H9 (cell line): ENCODE data around the gene STK32C. TPM values are rescaled to one million over a fixed set of nuclear protein-coding genes. Genes with fewer than 3 reads are reported as not detected.

Experiments
- DNase-seq: peaks from one replicate; pipeline ENCODE4 v3.0.0-alpha.2; 2017
- H2AFZ ChIP-seq: one replicate; pipeline ENCODE4 v1.6.1; 2013; ENCODE audit warnings: mild to moderate bottlenecking, low read length, control low read depth, moderate library complexity
- H2AK5ac ChIP-seq: 2 replicates; pipeline ENCODE4 v1.6.1; 2013; ENCODE audit warnings: low read length, control low read depth, mixed read lengths; ENCODE audit not compliant: insufficient read length
- H2BK120ac ChIP-seq: one replicate; pipeline ENCODE4 v1.6.1; 2013; ENCODE audit warnings: low read depth, mild to moderate bottlenecking, low read length, control low read depth, inconsistent platforms; ENCODE audit not compliant: poor library complexity, severe bottlenecking
- H2BK12ac ChIP-seq: 2 replicates; pipeline ENCODE4 v1.6.1; 2013; ENCODE audit warnings: low read length, control low read depth, mixed read lengths, low read depth; ENCODE audit not compliant: insufficient read length
- H2BK15ac ChIP-seq: 2 replicates; pipeline ENCODE4 v1.6.1; 2013; ENCODE audit warnings: low read depth, low read length, control low read depth
- H2BK20ac ChIP-seq: one replicate; pipeline ENCODE4 v1.6.1; 2013; ENCODE audit warnings: low read depth, mild to moderate bottlenecking, low read length, control low read depth, inconsistent platforms; ENCODE audit not compliant: poor library complexity, severe bottlenecking
- H2BK5ac ChIP-seq: 2 replicates; pipeline ENCODE4 v1.6.1; 2013; ENCODE audit warnings: low read length, control low read depth, mixed read lengths; ENCODE audit not compliant: insufficient read length
- H3K14ac ChIP-seq: 2 replicates; pipeline ENCODE4 v1.6.1; 2013; ENCODE audit warnings: low read length, control low read depth; ENCODE audit not compliant: insufficient read depth
- H3K18ac ChIP-seq: 2 replicates; pipeline ENCODE4 v1.6.1; 2013; ENCODE audit warnings: low read depth, mild to moderate bottlenecking, mixed read lengths, low read length, control low read depth; ENCODE audit not compliant: insufficient read length
- H3K23ac ChIP-seq: 2 replicates; pipeline ENCODE4 v1.6.1; 2013; ENCODE audit warnings: low read length, control low read depth, mixed read lengths, low read depth; ENCODE audit not compliant: insufficient read length
- H3K23me2 ChIP-seq: 2 replicates; pipeline ENCODE4 v1.6.1; 2013; ENCODE audit warnings: low read depth, mild to moderate bottlenecking, mixed read lengths, low read length, control low read depth; ENCODE audit not compliant: insufficient read length, poor library complexity, severe bottlenecking
- H3K27ac ChIP-seq: 2 replicates; pipeline ENCODE4 v1.5.1; 2013; ENCODE audit warnings: low read length, control low read depth, mixed read lengths, low read depth; ENCODE audit not compliant: insufficient read length
- H3K27me3 ChIP-seq: 2 replicates; pipeline ENCODE4 v1.6.1; 2013; ENCODE audit warnings: low read length, control low read depth, inconsistent platforms; ENCODE audit not compliant: insufficient read depth
- H3K4ac ChIP-seq: 2 replicates; pipeline ENCODE4 v1.6.1; 2013; ENCODE audit warnings: low read depth, mild to moderate bottlenecking, control low read depth, inconsistent platforms, low read length, moderate library complexity
- H3K4me1 ChIP-seq: 2 replicates; pipeline ENCODE4 v1.6.1; 2013; ENCODE audit warnings: low read length, control low read depth, inconsistent platforms; ENCODE audit not compliant: insufficient read depth
- H3K4me2 ChIP-seq: 2 replicates; pipeline ENCODE4 v1.6.1; 2013; ENCODE audit warnings: low read length, control low read depth, mixed read lengths; ENCODE audit not compliant: insufficient read length, insufficient read depth
- H3K56ac ChIP-seq: 2 replicates; pipeline ENCODE4 v1.6.1; 2013; ENCODE audit warnings: low read depth, mild to moderate bottlenecking, mixed read lengths, low read length, control low read depth; ENCODE audit not compliant: insufficient read length
- H3K79me1 ChIP-seq: 2 replicates; pipeline ENCODE4 v1.6.1; 2013; ENCODE audit warnings: low read depth, mild to moderate bottlenecking, moderate library complexity, low read length, control low read depth, inconsistent platforms; ENCODE audit not compliant: insufficient read depth, poor library complexity, severe bottlenecking
- H3K79me2 ChIP-seq: 2 replicates; pipeline ENCODE4 v1.6.1; 2013; ENCODE audit warnings: low read length, control low read depth, inconsistent platforms; ENCODE audit not compliant: insufficient read depth
- H3K9ac ChIP-seq: 2 replicates; pipeline ENCODE4 v1.6.1; 2013; ENCODE audit warnings: low read length, control low read depth, mixed read lengths; ENCODE audit not compliant: insufficient read length; ENCODE audit errors: extremely low read depth
- H3K9me3 ChIP-seq: one replicate; pipeline ENCODE4 v1.6.1; 2013; ENCODE audit warnings: low read depth, low read length, inconsistent platforms; ENCODE audit not compliant: control insufficient read depth
- H3T11ph ChIP-seq: one replicate; pipeline ENCODE4 v1.6.1; 2013; ENCODE audit warnings: mild to moderate bottlenecking, low read length, control low read depth, inconsistent platforms
- H4K20me1 ChIP-seq: one replicate; pipeline ENCODE4 v1.6.1; 2013; ENCODE audit not compliant: control insufficient read depth, insufficient read length, insufficient read depth
- H4K5ac ChIP-seq: 2 replicates; pipeline ENCODE4 v1.6.1; 2013; ENCODE audit warnings: low read depth, mild to moderate bottlenecking, mixed read lengths, low read length, control low read depth; ENCODE audit not compliant: insufficient read length
- H4K8ac ChIP-seq: replicated peaks from 2 replicates; pipeline ENCODE4 v1.6.1; 2013; ENCODE audit warnings: low read length, control low read depth, mixed read lengths, low read depth; ENCODE audit not compliant: insufficient read length
- H4K91ac ChIP-seq: 2 replicates; pipeline ENCODE4 v1.6.1; 2013; ENCODE audit warnings: low read depth, mild to moderate bottlenecking, moderate library complexity, mixed read lengths, low read length, control low read depth; ENCODE audit not compliant: insufficient read length
- H3K27ac Mint-ChIP-seq, 3 experiments: 2 replicates in 2 of 3; 3 replicates in 1 of 3; pipeline ENCODE4 v1.8.0; 2020 to 2021; ENCODE audit warnings: mixed read lengths in 3 of 3, mild to moderate bottlenecking in 1 of 3, moderate library complexity in 1 of 3
- H3K27me3 Mint-ChIP-seq: 2 replicates; pipeline ENCODE4 v1.8.0; 2021; ENCODE audit warnings: low read depth, mild to moderate bottlenecking, moderate library complexity, mixed read lengths
- H3K36me3 Mint-ChIP-seq, 3 experiments: 2 replicates in 2 of 3; 3 replicates in 1 of 3; pipeline ENCODE4 v1.8.0; 2020 to 2021; ENCODE audit warnings: low read depth in 3 of 3, mixed read lengths in 3 of 3; ENCODE audit not compliant: insufficient read depth in 1 of 3
- H3K4me1 Mint-ChIP-seq, 2 experiments: 2 replicates each; pipeline ENCODE4 v1.8.0; 2020; ENCODE audit warnings: mixed read lengths in 2 of 2
- H3K4me3 Mint-ChIP-seq, 2 experiments: 2 replicates in 1 of 2; 3 replicates in 1 of 2; pipeline ENCODE4 v1.8.0; 2020 to 2021; ENCODE audit warnings: mild to moderate bottlenecking in 2 of 2, mixed read lengths in 2 of 2, moderate library complexity in 1 of 2
- H3K9me3 Mint-ChIP-seq, 2 experiments: 2 replicates in 1 of 2; 3 replicates in 1 of 2; pipeline ENCODE4 v1.8.0; 2020; ENCODE audit warnings: mild to moderate bottlenecking in 2 of 2, mixed read lengths in 2 of 2, moderate library complexity in 1 of 2
- WGBS: extraction: QIAGEN DNeasy Blood & Tissue Kit; methylation state at CpG from one replicate; pipeline ENCODE4 v1.1.7; 2013; ENCODE audit warnings: missing lambda C conversion rate, low lambda C conversion rate, mixed read lengths; ENCODE audit not compliant: insufficient read length; ENCODE audit errors: extremely low coverage; 5-methylcytosine and 5-hydroxymethylcytosine counted together
- total RNA-seq: library from RNA; stranded (reverse); gene quantifications from 2 replicates; pipeline ENCODE4 v1.2.1, GENCODE V29; 2021
- TF ChIP-seq, protein P1 (sequence below): fragments of 200-600 bp; sonication (generic); conservative IDR thresholded peaks from 3 replicates; pipeline ENCODE4 v1.8.0; 2021; ENCODE audit warnings: antibody characterized with exemption, mild to moderate bottlenecking

Gene STK32C
- total RNA-seq, 1 experiment from 2014 or later, result 11.3 TPM

DNA sequence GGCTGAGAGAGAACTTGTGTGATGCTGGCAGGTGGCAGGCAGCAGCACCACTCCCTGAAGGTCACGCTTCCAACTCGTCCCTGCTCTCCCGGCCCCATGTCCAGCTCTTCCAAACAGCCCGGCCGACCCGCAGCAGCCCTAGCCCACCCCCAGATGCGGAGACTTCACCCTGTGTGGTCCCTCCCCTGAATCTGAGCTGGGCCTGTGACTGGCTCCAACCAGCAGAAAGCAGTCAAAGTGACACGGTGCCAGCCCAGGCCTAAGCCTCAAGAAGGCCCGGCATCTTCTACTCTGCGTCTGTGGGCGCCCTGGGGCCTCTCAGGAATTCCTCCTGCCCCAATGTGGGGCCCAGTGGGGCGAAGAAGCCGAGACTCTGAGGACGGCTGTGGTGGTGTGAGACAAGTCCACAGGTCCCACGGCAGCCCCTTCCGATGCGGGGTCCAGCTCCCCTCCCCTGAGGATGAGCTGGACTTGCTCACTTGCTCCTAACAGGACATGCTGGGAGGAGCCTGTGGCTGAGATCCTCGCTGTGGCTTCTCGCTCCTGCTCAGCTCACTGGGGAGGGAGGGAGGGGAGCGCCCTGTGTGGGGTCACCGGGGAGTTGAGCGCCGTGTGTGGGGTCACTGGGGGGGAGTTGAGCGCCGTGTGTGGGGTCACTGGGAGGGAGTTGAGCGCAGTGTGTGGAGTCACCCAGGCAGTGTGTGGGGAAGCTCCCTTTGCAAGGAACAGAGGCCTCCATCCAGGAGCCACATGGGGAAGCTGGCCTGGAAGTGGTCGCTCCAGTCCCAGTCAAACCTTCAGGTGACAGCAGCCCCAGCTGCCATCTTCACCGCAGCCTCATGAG is 9.5 kb downstream of the STK32C start:
- H2BK5ac ChIP-seq, result no peak overlapping the region
- H3K4ac ChIP-seq, result no peak overlapping the region
- H3K4me1 Mint-ChIP-seq, result peaks cover 21 to 25% of the 10 kb centered on the region in 2 experiments
- no peaks in the 10 kb centered on the region; a peak in 1 of 5 replicates for H3K9me3 Mint-ChIP-seq
- H3K14ac ChIP-seq, result no peak overlapping the region; the same call in 1 of the 2 replicates
- no peak overlapping the region for H2BK12ac ChIP-seq
- H2BK15ac ChIP-seq, result no peak overlapping the region
- H4K20me1 ChIP-seq, result no peaks in the 10 kb centered on the region
- H4K5ac ChIP-seq, result no peak overlapping the region
- H3K9me3 ChIP-seq, result no peaks in the 10 kb centered on the region
- H3K9ac ChIP-seq, result no peak overlapping the region
- H3T11ph ChIP-seq, result no peak overlapping the region
- WGBS, result no CpG with 5 or more reads among the region's 28 CpGs
- H2BK20ac ChIP-seq, result no peak overlapping the region
- H3K23me2 ChIP-seq, result no peaks in the 10 kb centered on the region
- H3K18ac ChIP-seq, result no peak overlapping the region
- no peak overlapping the region for H4K91ac ChIP-seq
- H3K79me2 ChIP-seq, result no peaks in the 10 kb centered on the region
- peak overlapping the region in 1 of 3 experiments; percentile 80; a peak in 1 of 7 replicates for H3K27ac Mint-ChIP-seq
- no peak overlapping the region for H4K8ac ChIP-seq
- H3K23ac ChIP-seq, result no peak overlapping the region
- DNase-seq, result peak; percentile 27
- no peak overlapping the region for H3K4me2 ChIP-seq
- no peaks in the 10 kb centered on the region for H3K4me1 ChIP-seq
- no peak overlapping the region for H2BK120ac ChIP-seq
- no peak overlapping the region for H2AFZ ChIP-seq
- H3K27me3 ChIP-seq, result no peaks in the 10 kb centered on the region
- no peak overlapping the region for H3K27ac ChIP-seq
- no peaks in the 10 kb centered on the region for H3K36me3 Mint-ChIP-seq
- H3K27me3 Mint-ChIP-seq, result peaks cover 5% of the 10 kb centered on the region
- no peaks in the 10 kb centered on the region for H3K79me1 ChIP-seq
- no peak overlapping the region for H2AK5ac ChIP-seq
- no peak overlapping the region for H3K4me3 Mint-ChIP-seq
- TF ChIP-seq, protein P1, sequence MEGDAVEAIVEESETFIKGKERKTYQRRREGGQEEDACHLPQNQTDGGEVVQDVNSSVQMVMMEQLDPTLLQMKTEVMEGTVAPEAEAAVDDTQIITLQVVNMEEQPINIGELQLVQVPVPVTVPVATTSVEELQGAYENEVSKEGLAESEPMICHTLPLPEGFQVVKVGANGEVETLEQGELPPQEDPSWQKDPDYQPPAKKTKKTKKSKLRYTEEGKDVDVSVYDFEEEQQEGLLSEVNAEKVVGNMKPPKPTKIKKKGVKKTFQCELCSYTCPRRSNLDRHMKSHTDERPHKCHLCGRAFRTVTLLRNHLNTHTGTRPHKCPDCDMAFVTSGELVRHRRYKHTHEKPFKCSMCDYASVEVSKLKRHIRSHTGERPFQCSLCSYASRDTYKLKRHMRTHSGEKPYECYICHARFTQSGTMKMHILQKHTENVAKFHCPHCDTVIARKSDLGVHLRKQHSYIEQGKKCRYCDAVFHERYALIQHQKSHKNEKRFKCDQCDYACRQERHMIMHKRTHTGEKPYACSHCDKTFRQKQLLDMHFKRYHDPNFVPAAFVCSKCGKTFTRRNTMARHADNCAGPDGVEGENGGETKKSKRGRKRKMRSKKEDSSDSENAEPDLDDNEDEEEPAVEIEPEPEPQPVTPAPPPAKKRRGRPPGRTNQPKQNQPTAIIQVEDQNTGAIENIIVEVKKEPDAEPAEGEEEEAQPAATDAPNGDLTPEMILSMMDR, result no peak
- no peak overlapping the region for H3K56ac ChIP-seq
